GM18520 (cell line): ENCODE data around the gene NR2C2.
A peak's percentile ranks its signal among the peaks of the same experiment; 100 is the strongest.

Experiments
- ATAC-seq: cut with Tn5 transposase; IDR thresholded peaks from one replicate; pipeline ENCODE4 v1.9.1; 2021; ENCODE audit not compliant: unreplicated experiment

Gene NR2C2

DNA sequence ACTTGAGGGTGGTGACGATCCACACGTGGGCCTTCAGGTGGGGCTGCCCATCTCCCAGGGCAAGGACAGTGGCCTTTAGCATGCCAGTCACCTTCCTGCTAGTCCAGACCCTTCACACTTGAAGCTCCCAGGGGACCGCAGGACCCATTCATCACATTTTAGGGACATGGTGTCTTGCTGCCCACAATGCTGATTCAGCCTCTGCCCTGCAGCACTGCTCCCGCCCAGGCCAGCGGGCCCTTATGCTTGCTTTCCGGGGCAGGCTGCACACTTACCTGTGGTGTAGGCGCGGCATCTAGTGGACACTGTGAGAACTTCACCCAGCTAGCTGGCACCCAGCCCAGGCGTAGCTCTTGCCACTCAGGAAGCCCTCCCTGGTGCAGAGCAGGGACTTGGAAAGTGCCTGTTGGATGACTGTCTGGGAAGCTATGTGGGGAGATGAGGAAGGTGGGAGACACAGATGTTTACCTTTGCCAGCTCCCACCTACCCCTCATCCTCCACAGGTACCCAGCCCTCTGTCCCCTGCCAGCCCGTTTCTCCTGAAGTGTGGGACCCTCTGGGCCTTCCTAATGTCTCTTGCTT is 26.3 kb upstream of the NR2C2 start:
- ATAC-seq, result peak; percentile 71

DNA sequence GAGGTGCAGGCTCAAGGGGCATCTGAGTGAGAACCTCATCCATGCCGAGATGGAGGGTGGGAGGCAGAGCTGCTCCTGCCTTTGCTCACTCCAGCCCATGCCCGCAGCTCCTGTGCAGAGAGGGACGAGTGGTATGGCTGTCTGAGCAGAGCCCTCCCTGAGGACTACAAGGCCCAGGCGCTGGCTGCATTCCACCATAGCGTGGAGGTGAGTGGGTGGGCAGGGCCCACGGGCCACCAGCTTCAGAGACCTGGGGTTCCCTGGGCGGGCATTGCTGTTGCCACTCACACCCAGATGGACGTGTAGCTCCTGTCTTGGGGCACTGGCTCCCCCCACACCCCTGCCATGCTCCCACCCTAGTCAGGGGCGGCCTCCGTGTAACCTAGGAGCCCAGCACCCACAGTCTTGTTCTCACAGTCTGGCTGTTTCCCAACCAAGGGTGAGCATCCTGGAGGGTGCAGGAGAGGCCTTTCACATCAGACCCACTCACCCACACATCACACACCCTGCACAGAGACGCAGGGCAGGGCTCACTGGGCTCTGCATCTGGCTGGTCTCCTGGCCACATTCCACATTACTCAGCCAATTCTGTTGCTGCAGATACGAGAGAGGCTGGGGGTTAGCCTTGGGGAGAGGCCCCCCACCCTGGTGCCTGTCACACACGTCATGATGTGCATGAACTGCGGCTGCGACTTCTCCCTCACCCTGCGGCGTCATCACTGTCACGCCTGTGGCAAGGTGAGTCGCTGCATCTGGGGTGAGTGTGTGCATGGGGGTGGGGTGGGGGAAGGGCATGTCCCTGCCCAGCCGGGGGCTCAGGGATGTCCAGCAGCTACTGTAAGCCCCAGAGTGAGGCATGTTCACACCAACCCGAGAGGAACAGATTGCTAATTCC is 25.3 kb upstream of the NR2C2 start:
- no peak for ATAC-seq

DNA sequence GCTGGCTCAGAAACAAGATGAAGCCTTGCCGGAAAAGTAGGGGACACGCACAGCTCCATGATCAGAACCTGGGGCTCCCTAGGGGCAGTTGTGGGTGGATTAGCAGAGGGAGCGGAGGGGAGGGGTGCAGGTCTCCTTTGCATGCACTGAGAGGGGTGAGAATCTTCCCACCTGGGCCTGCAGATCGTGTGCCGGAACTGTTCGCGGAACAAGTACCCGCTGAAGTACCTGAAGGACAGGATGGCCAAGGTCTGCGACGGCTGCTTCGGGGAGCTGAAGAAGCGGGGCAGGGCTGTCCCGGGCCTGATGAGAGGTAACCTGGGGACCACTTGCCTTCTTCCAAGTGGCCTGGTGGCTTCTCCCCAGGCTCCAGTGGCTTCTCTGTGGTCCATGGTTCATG is 24.5 kb upstream of the NR2C2 start:
- no peak for ATAC-seq

DNA sequence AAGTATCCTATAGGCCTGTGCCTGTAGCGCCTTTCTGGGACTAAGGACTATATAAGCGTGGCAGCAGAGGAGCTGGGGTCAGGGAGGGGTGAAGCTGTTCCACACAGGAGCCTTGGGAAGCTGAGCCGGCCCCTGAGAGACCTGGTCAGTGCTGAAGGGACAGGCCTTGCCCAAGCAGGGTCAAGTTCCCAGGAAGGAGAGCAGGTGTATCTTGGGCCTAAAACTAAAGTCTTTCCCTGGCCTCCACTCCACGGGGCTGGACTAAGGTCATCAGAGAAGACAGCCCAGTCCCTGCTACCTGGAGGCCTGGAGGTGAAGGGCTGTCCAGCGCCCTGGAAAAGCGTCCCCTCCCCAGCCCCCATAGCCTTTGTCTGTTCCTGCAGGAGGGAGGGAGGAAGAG is 23.9 kb upstream of the NR2C2 start:
- no peak for ATAC-seq

DNA sequence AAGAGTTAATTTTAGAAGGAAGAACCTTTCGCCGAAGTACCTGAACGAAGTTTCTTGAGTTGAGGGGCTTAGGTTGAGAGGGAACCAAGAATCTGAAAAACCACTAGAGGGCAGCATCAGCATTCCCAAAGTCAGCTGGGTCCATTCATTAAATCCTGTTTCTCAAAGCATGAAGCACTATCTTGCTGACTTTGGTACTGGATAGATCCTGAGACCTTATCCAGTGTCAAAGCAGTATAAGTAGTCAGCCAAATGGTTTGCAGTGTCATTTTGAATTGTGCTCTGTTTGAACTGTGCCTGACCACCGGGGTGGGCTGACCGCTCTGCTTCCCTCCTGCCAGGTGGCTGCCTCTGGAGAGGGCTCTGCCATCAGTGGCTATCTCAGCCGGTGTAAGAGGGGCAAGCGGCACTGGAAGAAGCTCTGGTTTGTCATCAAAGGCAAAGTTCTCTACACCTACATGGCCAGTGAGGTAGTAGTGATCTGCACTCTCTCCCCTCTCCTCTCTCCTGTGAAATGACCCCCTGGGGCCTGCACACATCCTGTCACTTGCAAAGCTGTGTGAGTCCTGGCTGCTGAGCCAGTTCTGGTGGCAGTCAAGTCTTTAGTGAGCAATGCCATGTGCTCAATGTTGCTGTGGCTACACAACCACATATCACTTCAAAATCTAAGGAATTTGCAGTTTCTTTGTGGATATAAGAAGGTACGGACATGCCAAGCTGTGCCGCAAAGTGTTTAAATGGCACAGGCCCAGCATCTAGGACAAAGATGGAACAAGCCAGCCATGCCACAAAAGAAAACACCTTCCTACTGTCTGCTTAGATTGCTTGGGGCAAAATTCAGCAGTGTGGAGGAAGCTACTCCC is 21.4 kb upstream of the NR2C2 start:
- no peak for ATAC-seq

DNA sequence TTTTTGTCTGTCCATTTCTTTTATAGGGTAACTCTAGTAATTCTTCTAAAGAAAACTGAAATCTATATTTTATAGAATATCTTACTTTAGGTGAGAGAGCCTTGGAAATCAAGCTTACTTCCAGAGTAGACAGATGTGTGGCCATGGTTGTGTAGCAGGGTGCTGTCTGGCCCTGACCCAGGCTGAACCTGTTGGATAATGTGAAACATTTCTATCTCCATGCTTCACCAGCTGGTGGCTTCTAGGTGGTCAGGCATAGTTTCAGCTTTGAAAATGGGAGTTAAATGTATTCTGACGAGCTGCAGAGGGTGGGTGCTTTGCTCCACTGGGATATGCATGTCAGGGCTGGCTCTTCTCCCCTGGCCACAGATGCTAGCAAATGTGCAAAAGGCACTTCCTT is 20.8 kb upstream of the NR2C2 start:
- ATAC-seq, result no peak

DNA sequence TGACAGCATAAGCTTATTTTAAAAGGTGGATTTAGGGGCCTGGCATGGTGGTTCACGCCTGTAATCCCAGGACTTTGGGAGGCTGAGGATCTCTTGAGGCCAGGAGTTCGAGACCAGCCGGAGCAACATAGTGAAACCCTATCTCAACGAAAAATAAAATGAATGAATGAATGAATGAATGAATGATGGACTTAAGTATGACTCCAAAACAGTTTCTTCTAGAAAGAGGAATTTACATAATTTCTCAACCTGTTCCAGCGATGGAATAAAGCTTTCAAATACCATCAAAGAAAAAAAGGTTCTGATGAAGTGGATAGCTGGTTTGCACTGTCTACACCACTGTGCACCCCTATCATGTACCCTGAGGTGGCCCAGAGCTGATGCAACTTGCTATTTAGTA is 20.1 kb upstream of the NR2C2 start:
- no peak for ATAC-seq

DNA sequence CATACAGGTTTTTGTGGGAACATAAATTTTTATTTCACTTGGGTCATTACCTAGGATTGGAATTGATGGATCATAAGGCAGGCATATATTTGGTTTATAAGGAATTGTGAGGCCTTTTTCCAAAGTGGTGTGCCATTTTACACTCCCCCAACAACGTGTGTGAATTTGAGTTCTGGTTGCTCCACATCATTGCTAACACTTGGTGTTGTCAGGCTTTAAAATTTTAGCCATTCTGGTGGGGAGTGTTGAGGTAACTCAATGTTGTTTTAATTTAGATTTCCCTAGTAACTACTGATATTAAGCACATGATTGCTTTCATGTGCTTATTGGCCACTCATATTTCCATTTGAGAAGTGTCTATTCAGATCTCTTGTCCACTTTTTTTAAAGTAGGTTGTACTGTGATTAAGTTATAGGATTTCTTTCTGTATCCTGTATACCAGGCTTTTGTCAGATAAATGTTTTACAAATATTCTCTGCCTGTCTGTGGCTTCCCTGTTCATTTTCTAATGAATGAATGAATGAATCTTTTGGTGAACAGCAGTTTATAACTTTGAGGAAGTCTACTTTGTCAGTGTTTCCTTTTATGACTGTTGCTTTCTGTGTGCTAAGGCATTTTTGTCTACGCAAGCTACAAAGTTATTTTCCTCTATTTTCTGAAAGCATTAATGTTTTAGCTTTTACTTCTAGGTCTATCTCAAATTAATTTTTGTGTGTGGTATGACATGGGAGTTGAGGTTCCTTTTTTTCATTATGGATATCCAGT is 17.9 kb upstream of the NR2C2 start:
- ATAC-seq, result no peak

DNA sequence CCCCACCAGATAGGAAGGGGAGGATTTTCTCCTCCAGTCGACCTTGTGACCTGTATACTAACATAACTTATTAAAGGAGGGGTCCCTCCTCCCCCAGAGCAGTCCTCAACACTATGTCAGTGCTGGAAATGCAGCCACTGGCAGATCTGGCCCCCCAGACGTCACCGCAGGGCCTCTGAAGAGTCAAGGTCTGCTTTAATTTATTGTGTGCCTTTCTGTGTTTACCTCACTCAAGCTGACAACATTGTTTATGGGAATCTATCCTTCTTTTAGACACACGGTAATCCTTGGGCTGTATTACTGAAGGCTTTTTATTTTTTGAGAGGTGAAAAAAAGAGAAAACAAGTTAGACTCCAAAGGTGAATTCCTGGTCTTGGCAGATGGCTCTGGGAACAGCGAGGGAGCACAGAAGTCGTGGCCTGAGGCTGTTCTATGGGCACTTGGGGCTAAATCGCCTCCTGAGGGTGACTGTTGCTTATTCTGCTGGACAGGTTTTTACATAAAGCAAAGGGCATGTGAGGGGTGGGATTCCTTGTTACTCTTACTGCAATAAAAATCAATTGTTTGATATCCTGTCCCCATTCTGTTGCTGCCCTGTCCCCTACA is 13.5 kb upstream of the NR2C2 start:
- ATAC-seq, result no peak

DNA sequence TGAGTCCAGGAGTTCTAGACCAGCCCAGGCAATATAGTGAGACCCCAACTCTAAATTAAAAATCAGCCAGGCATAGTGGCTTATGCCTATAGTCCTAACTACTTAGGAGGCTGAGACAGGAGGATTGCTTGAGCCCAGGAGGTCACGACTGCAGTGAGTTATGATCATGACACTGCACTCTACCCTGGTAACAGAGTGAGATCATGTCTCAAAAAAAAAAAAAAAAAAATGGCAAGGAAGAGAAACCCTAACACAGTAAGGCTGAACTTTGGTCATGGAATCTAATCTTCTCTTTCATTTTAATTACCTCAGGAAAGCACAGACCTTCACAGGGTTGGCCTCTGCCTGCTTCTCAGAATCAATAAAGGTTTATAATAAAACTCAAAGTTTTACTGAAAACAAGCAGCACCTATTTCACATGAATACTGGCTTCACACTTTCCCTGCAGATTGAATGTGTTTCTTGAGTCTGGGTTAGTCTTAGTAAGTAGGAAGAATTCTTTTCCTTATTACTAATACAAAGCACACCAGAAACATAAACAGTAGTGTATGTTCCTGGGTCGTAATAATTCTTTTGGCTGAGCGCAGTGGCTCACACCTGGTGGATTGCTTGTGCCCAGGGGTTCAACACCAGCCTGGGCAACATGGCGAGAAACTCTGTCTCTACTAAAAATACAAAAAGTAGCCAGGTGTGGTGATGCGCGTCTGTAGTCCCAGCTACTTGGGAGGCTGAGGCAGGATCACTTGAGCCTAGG is 11.6 kb upstream of the NR2C2 start:
- no peak for ATAC-seq

DNA sequence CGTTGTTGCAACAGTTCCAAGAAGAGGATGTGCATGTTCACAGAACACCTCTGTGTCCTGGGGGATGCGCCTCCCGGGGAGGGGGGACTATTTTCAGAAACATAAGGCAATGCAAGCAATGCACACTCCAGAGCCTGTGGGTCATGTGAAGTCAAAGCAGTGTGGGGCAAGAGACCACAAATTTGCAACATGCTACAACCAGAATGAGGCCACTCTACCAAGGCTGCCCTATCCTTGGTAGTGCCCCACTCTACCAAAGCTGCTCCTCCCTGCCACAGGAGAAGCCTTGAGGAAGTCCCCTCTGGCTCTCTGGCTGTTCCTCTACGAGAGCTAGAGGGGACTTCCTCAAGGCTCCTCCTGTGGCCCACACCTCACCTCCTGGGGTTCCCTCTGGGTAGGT is 8.4 kb upstream of the NR2C2 start:
- no peak for ATAC-seq

DNA sequence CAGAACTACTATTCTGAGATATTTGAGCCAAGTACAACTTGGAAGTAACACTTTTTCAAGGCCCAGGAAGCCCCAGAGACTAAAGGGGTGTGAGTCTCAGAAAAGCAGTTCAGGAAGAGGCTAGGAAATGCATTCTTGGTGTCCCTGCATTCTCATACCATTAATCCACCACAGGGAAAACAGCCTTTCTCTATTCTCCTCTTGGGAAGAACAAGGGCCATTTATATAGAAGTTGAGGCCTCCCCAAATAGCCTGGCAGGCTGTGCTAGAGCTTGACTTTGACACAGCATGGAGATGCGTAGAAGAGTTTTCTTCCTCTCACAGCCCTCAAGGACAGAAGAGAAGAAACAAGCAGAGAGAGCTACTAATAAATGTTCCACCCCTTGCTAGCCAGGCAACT is 5.5 kb upstream of the NR2C2 start:
- no peak for ATAC-seq

DNA sequence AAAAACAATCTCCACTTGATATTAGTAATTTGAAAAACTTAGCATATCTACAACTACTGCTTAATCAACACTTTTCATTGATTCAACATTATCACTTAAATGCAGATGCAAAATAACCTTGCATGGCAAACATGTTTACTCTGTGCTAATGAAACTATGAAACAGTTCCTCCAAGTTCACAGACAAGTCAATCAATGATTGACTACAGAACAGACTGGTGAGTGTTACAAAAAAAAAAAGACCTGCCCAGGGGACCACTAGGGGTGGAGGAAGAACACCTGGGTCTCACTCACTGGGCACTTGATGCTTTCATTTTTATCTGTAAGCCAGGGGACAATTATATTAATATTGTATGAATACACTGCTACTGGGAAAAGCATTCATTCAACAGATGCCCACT is 4.3 kb upstream of the NR2C2 start:
- no peak for ATAC-seq

DNA sequence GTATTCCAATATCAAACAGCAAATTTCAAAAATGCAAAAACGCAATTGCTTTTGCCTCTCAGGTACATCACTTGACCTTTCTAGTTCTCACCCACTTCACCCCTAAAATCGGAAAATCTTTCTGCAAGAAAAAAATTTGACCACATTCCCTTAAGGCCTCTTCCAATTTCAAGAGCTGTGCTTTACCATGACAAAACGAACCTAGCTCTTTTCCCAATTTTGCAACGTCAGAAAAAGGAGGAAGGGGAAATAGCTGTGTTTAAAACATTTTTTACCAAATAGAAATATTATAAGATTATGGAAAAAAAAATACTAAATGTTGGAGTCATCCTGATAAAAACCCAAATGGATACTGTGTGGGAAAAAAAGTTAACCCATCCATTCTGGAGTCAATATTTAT is 1.1 kb upstream of the NR2C2 start:
- no peak for ATAC-seq

DNA sequence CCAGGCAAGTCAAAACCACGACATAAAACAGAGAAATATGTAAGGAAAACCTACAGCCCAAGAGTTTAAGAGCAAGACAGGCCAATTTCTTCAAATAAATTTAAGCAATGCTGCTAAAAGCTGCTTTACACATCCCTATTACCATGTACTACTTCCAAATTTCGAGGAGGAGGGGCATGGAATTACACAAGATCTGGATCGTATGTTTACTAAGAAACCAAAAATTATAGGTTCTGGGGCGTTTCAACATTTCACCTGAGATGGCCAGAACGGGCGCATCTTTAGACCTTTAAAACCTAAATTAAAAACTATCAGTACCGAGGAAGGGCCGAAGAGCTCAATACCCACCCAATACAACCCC is 664 bp upstream of the NR2C2 start:
- no peak for ATAC-seq

DNA sequence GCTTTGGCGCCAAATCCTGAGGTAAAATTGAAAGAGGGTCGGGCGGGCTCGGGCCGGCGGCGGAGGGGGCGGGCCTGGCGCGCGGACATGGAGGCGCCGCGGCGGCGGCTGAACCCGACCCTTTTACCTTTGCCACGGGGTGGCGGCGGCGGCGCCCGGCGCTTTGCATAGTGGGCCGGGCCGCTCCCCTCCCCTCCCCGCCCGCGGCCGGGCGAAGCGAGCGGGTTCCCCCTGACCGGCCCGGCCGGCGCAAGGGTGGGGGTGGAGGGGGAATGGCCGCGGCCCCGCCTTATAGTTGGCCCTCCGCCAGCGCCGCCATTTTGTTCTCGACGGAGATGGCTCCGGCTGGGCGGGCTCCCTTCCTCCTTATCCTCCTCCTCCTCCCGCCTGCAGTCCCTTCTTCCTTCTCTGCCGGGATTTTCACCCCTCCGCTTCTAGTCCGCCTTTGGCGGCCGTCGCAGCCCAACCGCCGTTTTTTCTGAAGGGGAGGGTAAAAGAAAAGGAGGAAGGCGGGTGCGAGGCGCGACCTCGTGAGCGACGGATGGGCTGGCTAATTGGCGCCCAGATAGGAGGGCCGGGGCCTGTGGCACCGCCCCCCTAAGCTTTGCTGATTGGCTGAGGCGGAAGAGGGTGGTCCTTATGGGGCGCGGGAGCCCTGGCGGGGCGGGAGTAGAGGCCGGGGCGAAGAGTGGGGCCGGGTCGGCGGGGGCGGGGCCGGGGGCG is 664 bp downstream of the NR2C2 start:
- ATAC-seq, result peak; percentile 85

DNA sequence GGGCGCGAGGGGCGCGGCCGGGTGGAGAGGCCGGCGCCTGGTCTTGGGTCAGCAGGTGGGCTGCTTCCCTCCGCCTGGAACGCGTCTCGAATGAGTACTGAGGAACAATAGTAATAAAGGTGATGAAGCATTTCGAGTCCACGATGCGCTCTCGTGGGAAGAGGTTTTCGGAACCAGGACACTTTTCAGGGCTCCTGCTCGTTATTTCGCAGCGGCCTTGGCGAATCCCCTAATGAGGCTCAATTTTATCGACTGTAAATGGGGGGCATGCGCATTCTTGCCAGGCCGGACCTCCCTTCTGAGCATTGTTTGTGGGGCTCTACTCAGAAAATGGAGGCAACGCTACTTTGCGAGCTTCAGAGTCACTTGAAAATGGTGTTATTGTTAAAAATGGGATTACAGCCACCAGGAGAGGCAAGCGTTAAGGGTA is 1.2 kb downstream of the NR2C2 start:
- ATAC-seq, result no peak

DNA sequence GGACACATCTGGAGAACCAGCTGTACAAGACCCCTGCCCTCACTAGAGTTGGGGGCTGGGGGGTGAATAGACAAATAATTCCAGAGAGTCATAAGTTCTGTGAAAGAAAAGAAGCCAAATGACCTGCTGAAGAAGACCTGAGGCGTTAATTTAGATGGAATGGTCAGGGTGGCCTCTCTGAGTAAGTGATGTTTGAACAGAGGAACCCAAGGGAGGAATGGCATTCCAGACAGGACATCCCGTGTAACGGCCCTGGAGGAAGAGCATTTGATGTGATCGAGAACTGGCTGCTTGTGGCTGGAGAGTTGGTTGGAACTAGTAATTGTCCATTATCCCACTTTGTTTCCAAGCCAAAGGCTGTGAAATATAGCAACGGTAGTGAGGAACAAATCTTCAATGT is 1.7 kb downstream of the NR2C2 start:
- no peak for ATAC-seq

DNA sequence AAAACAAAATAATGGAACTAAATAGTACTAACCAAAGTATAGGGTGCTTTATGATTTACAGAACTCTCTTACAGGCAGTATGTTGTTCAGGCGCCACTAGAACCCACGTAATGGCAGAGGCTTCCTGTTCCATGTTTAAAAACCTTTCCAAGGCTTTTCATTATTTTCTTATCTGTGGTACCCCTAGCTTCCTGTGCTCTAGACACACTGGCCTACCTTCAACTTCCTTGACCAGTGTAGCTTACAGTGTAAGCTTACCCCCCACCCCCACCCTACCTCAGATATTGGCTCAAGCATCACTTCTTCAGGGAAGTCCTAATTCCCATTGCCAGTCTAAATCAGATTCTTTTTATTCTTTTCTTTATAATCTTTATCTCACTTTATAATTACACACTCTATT is 2.9 kb downstream of the NR2C2 start:
- no peak for ATAC-seq
